GM18519 (cell line): ENCODE data around the gene ACR.

ENCODE experiments used
- ATAC-seq: cut with Tn5 transposase; IDR thresholded peaks from one replicate; pipeline ENCODE4 v1.9.1; 2021; ENCODE audit warnings: mild to moderate bottlenecking, moderate library complexity; ENCODE audit not compliant: unreplicated experiment, low FRiP score

Gene ACR

DNA sequence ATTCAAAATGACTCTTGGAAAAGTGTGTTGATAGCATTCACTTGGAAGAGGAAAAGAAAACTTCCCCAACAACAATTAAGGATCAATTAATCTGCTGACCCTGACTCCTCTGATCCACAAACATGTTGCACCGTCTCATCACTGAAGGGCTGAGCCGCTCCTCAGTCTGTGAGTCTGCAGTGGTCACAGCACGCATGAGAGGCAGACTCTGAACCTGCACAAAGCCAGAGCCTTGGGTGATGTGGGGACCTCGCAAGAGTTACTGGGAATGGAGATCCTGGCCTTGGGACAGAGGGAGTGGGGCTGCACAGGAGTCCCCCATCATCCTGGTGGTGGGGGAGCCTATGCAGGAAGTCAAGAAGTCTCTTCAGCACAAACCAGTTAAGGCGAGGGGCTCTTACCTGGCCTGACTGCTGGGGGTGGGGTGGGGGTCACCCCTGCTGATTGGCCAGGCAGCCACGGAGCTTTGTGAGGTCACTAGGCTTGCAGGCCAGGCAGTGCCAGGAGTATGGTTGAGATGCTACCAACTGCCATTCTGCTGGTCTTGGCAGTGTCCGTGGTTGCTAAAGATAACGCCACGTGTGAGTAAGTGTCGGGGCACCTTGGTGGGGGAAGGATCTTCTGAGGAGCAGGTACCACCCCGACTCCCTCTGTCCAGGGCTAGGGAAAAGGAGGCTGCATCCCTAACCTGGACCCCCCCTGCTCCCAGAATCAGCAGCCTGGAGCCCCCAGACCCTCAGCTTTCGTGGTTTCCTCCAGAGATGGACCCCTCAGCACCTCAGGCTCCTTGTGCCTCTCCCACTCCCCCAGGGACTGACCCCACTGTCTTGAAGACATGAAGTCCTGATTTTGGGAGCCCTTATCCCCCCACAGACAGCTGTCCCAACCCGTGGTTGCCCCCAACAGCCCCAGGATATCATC is at the start of gene ACR:
Gene ACR, plus strand, starts transcription at position 477 of the 921 bp plus-strand sequence. Its CDS starts 32 bp downstream, at position 509.
- no peak for ATAC-seq

DNA sequence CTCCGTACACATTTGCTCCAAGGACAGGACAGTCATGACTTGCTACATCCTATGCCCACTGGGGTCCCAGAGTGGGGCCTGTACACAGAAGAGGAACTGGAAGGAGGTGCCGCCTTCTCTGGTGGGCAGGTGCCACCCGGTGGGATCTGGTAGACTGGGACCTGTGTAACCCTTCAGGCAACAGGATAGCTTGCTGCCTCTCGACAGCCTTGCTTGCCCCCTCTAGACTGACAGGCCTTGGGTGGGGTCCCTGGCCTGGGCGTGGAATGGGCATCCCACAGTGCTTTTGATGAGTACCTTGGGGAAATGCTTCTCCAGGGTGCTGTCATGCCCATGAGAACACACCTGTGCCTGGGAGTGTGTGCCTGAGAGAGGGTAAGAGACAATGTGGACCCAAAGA is 49.6 kb upstream of the ACR start:
- ATAC-seq: no peak

- ATAC-seq: no peak
Observed at GRCh38 chr22:50691521-50691920, 46.5 kb upstream of the ACR start.

GRCh38 chr22:50693462-50693861 is 44.5 kb upstream of the ACR start:
- no peak for ATAC-seq

GRCh38 chr22:50694099-50694605 is 43.9 kb upstream of the ACR start:
- ATAC-seq: no peak

DNA sequence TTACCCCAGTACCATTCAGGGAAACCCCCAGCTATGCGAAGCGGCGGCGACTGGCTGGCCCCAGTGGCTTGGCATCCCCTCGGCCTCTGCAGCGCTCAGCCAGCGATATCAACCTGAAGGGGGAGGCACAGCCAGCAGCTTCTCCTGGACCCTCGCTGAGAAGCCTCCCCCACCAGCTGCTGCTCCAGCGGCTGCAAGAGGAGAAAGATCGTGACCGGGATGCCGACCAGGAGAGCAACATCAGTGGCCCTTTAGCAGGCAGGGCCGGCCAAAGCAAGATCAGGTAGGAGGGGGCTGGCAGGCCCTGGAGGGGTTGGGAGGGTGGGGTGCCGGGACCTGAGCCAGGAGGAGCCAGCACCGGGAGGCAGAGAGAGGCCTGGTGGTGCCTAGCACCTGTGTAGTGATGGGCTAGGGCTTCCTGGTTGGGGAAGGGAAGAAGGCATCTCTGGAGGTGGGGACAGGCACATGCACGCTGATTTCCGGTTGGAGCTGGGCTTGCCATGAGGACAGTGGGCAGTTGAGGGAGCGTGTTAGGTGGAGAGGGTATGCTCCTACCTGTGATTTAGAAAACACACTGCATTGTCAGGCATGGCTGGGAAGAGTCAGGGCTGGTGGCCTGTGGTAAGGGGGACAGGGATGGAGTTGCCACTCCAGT is 43.1 kb upstream of the ACR start:
- ATAC-seq: no peak

DNA sequence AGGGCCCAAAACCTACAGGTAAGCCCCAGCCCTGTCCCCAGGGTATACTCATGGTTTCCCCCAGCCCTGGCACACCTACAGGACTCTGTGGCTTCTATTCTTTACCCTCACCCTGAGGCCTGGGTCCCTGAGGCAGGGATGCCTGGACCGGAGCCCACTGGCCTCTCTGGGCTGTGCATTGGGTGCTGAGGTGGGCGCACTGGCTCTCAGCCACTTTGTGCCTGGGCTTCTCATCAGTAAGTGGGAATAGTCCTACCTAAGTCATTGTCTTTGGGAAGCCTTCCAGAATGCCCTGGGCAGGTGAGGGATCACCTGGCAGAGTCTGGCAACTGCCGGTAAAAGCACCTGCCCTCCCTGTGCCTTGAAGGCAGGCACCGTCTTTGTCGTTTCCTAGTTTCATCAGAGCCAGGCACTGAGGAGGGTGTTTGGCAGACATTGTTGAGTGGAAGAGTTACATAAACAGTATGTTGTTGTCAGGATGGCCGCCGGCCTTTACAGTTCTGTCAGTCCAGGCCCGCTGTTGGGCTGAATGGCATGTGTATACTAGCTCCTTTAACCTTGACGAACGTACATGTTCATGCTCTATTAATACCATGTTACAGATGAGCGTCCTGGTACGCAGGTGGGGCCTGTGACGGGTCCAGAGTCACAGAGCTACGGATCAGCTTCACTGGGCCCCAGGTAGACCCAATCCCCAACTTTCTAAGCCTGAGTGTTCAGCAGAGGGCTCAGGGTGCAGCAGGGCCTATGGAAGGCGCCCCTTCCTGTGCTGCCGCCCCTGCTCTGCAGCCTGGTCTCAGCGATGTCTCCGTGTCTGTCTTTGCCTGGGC is 42.4 kb upstream of the ACR start:
- no peak for ATAC-seq

DNA sequence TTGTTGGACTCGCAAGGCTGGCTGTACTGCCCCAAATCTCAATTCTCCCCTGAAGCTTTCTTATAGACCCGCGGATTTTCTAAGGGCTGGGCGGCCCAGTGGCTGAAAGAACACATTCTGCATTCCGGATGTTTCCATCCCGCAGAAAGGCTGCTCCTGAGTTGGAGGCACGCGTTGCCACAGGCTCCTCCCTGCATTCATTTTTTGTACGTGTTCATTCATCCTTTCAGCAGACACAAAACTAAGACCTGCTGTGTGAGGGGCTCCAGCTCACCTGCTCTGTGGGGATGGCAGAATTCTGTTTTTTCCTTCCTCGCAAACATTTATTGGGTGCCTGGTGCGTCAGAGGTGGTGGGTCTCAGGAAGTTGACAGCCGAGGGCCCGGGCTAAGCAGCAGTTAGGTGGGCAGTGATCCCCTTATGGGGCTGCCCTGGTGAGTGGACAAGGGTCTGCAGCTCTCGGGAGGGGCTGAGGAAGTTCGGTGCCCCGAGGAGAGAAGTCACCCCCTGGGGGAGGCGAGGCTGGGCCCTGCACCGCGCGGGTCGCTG is 41.7 kb upstream of the ACR start:
- ATAC-seq: no peak

- ATAC-seq: no peak
Observed at GRCh38 chr22:50696799-50697561, 41.0 kb upstream of the ACR start.

DNA sequence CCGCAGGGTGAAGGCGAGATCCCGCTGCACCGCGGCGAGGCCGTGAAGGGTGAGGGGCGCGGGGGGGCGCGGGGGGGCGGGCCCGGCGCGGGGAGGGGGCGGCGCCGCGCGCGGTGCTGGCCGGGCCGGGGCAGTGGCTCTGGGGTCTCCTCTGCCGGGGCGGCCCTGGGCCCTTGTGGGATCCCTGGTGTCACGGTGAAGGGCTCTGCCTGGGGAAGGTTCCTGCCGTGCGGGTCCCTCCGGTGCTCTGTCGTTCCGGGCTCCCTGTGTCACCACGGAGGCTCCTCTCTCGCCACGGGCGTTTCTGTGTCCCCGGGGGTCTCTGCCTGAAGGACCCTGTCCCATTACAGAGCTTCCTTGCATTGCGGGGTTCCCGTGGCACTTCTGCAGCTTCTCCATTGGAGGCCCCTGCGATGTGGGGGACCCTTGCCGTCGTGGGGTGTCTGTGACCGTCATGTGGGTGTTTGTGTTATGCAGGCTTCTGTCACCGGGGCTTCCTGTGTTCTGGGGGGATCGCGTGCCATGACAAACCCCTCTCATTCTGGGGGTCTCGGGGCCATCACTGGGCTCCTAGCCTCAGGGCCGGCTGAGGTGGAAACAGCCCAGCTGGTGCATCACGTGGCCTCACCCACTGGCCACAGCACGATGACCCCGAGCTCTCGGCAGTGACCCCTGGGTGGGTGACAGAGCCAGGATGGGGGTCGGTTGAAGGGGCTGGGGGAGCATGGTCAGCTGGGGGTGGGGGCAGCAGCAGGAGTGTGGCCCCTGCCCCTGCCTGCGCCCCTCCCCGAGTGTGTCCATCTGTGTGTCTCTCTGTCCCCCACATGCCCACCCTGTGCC is 40.1 kb upstream of the ACR start:
- no peak for ATAC-seq

DNA sequence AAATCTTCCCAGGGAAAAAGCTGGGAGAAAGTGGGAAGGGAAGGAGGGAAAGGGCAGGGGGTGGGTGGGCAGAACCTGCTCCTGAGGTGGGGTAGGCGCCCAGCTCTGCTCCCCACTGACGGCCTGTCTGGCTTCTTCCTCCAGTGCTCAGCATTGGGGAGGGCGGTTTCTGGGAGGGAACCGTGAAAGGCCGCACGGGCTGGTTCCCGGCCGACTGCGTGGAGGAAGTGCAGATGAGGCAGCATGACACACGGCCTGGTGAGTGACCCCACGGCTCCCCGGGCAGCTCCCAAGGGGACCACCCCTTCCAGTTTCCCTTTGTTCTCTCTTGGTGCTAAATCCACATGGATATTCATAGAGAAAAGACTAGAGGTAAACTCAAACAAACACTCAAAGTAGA is 39.5 kb upstream of the ACR start:
- no peak for ATAC-seq

DNA sequence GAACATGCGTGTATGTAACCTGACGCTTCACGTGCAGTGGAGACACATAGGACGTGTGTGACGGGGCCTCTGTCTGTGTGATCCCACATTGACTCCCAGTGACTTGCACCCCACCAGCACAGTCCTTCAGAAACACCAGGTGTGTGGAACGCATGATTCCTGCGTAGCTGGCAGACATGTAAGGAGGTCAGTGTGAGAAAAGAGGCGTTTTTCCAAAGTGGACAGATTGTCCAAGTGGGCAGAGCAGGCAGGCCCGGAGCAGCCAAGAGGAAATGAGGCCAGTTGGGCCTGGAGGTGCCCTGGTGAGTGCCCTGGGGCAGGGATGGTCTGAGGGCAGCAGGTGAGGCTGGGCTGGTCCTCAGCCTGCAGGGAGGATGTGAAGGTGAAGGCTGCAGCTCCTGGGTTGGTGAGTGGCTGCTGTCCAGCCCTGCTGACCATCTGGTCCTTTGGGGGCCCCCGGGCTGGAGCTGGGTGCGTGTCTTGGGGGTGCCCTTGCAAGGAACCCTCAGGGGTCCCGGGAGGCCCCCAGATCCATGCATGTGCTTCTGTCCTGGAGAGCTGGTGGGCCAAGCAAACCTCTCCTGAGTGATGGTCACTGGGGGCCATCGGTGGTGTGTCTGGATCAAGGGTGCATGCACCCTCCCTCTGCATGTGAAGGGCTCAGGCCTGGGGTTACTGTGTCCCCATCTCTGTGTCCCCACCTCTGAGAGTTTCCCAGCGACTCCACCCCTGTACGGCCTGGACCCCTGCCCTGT is 38.8 kb upstream of the ACR start:
- no peak for ATAC-seq

DNA sequence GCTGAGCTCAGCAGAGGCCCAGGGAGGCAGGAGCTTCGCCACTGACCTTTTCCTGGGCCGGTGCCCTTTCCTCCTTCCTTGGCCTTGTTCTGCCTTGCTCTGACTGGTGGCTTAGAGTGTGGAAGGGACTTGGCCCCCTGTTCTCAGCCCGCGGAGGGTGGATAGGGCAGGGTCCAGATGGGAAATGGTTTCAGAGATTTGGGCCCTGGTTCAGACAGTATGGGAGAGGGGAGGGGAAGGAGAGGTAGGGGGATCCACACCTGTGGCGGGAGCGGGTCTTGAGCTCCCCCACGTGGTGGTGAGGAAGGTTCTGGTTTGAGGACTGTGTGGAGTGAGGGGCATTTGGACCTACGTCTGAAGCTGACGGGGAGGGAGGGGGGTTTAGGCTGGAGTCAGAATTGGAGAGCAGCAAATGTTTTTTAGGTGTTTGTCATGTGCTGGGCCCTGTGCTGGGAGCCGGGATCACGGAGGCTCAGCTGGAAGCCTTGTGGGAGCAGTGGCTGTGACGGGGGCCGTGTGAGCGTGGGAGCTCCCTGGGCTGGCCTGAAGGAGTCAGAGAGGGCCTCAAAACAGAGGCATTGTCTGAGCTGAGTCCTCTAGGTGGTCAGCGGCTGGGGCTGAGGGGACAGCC is 38.1 kb upstream of the ACR start:
- ATAC-seq: no peak

DNA sequence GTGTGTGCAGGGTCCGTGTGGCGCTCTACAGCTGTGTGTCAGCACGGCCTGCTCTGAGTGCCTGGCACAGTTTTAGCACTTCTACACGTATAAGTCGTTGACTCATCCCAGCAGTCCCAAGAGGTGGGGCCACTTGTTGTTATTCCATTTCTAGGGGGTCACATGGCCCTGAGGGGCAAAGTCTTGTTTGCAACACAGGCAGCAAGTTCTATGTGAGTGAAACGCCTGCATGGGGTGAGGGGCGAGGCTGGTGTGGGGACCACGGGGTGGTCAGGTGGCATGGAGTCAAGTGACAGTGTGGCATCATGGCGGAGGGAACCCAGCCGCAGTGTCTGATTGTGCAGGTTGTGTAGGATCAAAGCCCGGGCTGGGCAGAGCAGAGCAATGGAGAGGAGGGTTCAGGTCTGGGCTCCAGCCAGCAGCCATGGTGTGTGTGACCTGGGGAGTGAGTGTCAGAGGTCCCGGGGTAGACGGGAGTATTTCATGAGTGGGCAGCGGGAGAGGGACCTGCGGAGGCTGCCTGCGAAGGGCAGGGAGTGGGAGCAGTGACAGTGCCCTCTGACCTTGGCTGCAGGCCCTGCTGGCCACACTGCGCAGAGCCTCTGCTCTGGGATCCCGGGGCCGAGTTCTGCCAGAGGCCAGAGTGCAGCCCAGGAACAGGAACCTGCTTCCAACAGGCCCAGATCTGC is 37.5 kb upstream of the ACR start:
- ATAC-seq: no peak

- no peak for ATAC-seq
Observed at GRCh38 chr22:50701076-50701419, 37.0 kb upstream of the ACR start.

DNA sequence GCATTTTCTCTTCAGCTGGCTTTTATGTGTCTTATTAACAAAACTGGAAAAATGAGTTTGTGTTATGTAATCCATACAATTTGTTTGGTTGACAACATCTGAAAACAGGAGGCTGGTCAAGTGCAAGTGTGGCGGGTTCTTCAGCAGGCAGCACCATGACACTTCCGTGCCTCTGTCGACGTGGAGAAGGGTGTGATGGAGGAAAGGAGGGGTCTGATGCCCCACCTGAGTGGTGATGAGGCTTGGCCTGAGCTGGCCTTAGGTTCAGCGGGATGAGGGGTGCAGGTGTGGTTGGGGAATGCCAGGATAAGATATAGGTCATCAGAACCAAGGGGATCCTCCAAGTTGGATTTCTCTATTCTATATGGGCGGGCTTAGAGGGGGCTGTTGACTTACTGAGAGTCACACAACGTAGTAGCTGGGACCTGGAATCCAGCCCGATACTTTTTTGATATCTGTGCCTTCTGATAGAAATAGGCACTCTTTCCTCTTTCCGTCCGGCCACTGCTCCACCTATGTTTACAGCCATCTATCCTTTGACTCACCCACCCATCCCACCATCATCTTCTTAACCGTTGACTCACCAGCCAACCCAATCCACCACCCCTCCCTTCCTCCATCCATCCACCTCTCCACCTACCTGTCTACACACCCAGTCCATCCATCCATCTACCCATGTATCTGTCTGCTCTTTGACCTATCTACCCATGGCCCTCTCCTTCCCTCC is 36.4 kb upstream of the ACR start:
- ATAC-seq: no peak

- ATAC-seq: no peak
Observed at GRCh38 chr22:50702261-50702671, 35.7 kb upstream of the ACR start.
